SK-N-MC (cell line): ENCODE data around the gene CGA.

Experiments used
- EZH2 ChIP-seq: fragments of 200-600 bp; sonication (generic); IDR thresholded peaks from one replicate; pipeline ENCODE4 v1.6.1; 2017; ENCODE audit warnings: antibody characterized with exemption
- FOXP2 ChIP-seq: optimal IDR thresholded peaks from 2 replicates; pipeline ENCODE3; 2011; ENCODE audit warnings: mild to moderate bottlenecking, moderate library complexity; ENCODE audit not compliant: insufficient read depth; ENCODE audit errors: extremely low read length, control extremely low read depth
- POLR2AphosphoS5 ChIP-seq: IDR thresholded peaks from 2 replicates; pipeline ENCODE4 v1.6.1; 2012; ENCODE audit warnings: mild to moderate bottlenecking, low read depth, low read length, borderline replicate concordance

- TF ChIP-seq EZH2 (no peak), POLR2AphosphoS5 (no peak), FOXP2 (no peak)
Measured at GRCh38 chr6:87115402-87116135, 20.7 kb upstream of the CGA start.
